HepG2 (cell line): Measurements from ENCODE around the gene RNU6-8. TPM values are rescaled to one million over a fixed set of nuclear protein-coding genes. Genes with fewer than 3 reads are reported as not detected.
A peak's percentile ranks its signal among the peaks of the same experiment; 100 is the strongest.

Experiments
- ATF6 ChIP-seq: sonication (generic); formaldehyde crosslinking; conservative IDR thresholded peaks from 2 replicates; pipeline ENCODE4 v1.4.0; 2020; ENCODE audit warnings: missing genetic modification reagents
- BRD4 ChIP-seq: sonication (generic); formaldehyde crosslinking; IDR thresholded peaks from 2 replicates; pipeline ENCODE4 v1.4.0; 2020; ENCODE audit warnings: missing genetic modification reagents
- KMT2B ChIP-seq: IDR thresholded peaks from 2 replicates; pipeline ENCODE4 v1.6.1; 2016; ENCODE audit warnings: missing genetic modification reagents, missing compliant biosample characterization
- LBX2 ChIP-seq: sonication (generic); formaldehyde crosslinking; IDR thresholded peaks from 2 replicates; pipeline ENCODE4 v1.5.0; 2020; ENCODE audit warnings: missing genetic modification reagents, mild to moderate bottlenecking, borderline replicate concordance
- MED13 ChIP-seq: sonication (generic); formaldehyde crosslinking; IDR thresholded peaks from 2 replicates; pipeline ENCODE4 v1.5.0; 2020; ENCODE audit warnings: missing genetic modification reagents
- NFAT5 ChIP-seq: sonication (generic); formaldehyde crosslinking; IDR thresholded peaks from 2 replicates; pipeline ENCODE4 v1.4.0; 2020; ENCODE audit warnings: missing genetic modification reagents
- PRMT3 ChIP-seq: sonication (generic); formaldehyde crosslinking; IDR thresholded peaks from 2 replicates; pipeline ENCODE4 v1.8.1; 2022; ENCODE audit warnings: low read depth, mild to moderate bottlenecking, moderate library complexity, missing genetic modification reagents, borderline replicate concordance
- REST ChIP-seq, 2 experiments: IDR thresholded peaks; 2 replicates each; pipeline ENCODE4 v1.6.1; 2011 to 2012; ENCODE audit warnings: low read length in 2 of 2, borderline replicate concordance in 1 of 2, low read depth in 1 of 2, mild to moderate bottlenecking in 1 of 2, moderate library complexity in 1 of 2
- RFX3 ChIP-seq: IDR thresholded peaks from 2 replicates; pipeline ENCODE4 v1.6.1; 2016; ENCODE audit warnings: missing biosample characterization, missing genetic modification reagents
- SMC3 ChIP-seq: IDR thresholded peaks from 2 replicates; pipeline ENCODE4 v1.6.1; 2011; ENCODE audit warnings: low read length, improper control_type of control experiment
- ZBTB3 ChIP-seq: sonication (generic); formaldehyde crosslinking; IDR thresholded peaks from 2 replicates; pipeline ENCODE4 v1.4.0; 2020; ENCODE audit warnings: low read depth, mild to moderate bottlenecking, moderate library complexity, missing genetic modification reagents, borderline replicate concordance
- ZMAT5 ChIP-seq: sonication (generic); formaldehyde crosslinking; IDR thresholded peaks from 2 replicates; pipeline ENCODE4 v1.5.0; 2020; ENCODE audit warnings: mild to moderate bottlenecking, low read depth, missing genetic modification reagents, borderline replicate concordance
- ZNF225 ChIP-seq: sonication (generic); formaldehyde crosslinking; IDR thresholded peaks from 2 replicates; pipeline ENCODE4 v1.4.0; 2020; ENCODE audit warnings: mild to moderate bottlenecking, missing genetic modification reagents
- ZNF251 ChIP-seq: sonication (generic); formaldehyde crosslinking; IDR thresholded peaks from 2 replicates; pipeline ENCODE4 v1.9.0; 2021; ENCODE audit warnings: mild to moderate bottlenecking, missing genetic modification reagents
- ZNF33A ChIP-seq: sonication (generic); formaldehyde crosslinking; IDR thresholded peaks from 2 replicates; pipeline ENCODE4 v1.5.1; 2020; ENCODE audit warnings: missing genetic modification reagents, mild to moderate bottlenecking, moderate library complexity, borderline replicate concordance
- ZNF761 ChIP-seq: sonication (generic); formaldehyde crosslinking; conservative IDR thresholded peaks from 2 replicates; pipeline ENCODE4 v1.4.0; 2020; ENCODE audit warnings: mild to moderate bottlenecking, missing genetic modification reagents
- polyA plus RNA-seq, 8 experiments: library from polyadenylated mRNA; depleted of rRNA in 3 of 8; stranded (reverse) in 7 of 8; unstranded in 1 of 8; fragments of >200 nt; fragmentation: Illumina TruSeq in 4 of 8; extraction: Trizol in 4 of 8; gene quantifications; 2 replicates each; pipeline versions ENCODE4 v1.2.1 to v1.2.3, GENCODE V29; 2011 to 2016; ENCODE audit warnings: low read depth in 4 of 8, missing spikeins in 1 of 8, mixed read lengths in 1 of 8; ENCODE audit not compliant: insufficient read depth in 1 of 8
- total RNA-seq, 5 experiments: library from RNA; depleted of rRNA; stranded (reverse); fragments of >200 nt; fragmentation: Illumina TruSeq; extraction: Trizol; gene quantifications; 2 replicates each; pipeline ENCODE4 v1.2.3, GENCODE V29; 2016; ENCODE audit warnings: low read depth in 1 of 5

Gene RNU6-8
- total and polyA plus RNA-seq, 2 of the 13 experiments (the other 11 are each of a cell fraction or from before 2014, with no cell fraction given) = under 0.01 TPM; not detected in 1

GRCh38 chr14:32202998-32203882, at the start of gene RNU6-8 (continued):
- TF ChIP-seq REST (IDR thresholded peaks at IDR 0.05; ENCODE audit: borderline replicate concordance in 1 of 2, low read depth in 1 of 2, low read length in 2 of 2) (peak in 1 of 2 experiments; percentile 22; a peak in 1 of 4 replicates), BRD4 (CRISPR knock-in tag) (peak; percentile 90), PRMT3 (CRISPR knock-in tag) (peak; percentile 85), NFAT5 (peak; percentile 93; the same call in 1 of the 2 replicates), ZNF251 (CRISPR knock-in tag) (no peak; the same call in none of the 2 replicates), ATF6 (CRISPR knock-in tag) (peak; percentile 94), ZNF33A (CRISPR knock-in tag) (peak; percentile 95), KMT2B (CRISPR knock-in tag) (peak; percentile 97), ZBTB3 (peak; percentile 19; the same call in 1 of the 2 replicates), ZNF225 (CRISPR knock-in tag) (peak; percentile 89; the same call in 1 of the 2 replicates), SMC3 (no peak), ZMAT5 (CRISPR knock-in tag) (no peak), ZNF761 (no peak), MED13 (no peak; the same call in none of the 2 replicates), RFX3 (no peak; the same call in 1 of the 2 replicates), LBX2 (CRISPR knock-in tag) (peak; percentile 94; the same call in 1 of the 2 replicates)
